ENCODE measurements around the gene ALPK3. TPM values are rescaled to one million over a fixed set of nuclear protein-coding genes. Genes with fewer than 3 reads are reported as not detected.

The ALPK3 gene
- polyA plus RNA-seq, 4 donors = 0.22 to 8.0 (median 0.93) TPM

GRCh38 chr15:84893607-84894006 lies 76.5 kb downstream of the ALPK3 start:
- no peak for DNase-seq
- FAIRE-seq = no peak
- WGBS, 3 donors = 77 to 87% (median 80%) methylated on average over 10 of the region's 10 CpGs
- Histone ChIP-seq H3K36me3 (ENCODE audit: control insufficient read depth in 3 of 3, insufficient read depth in 2 of 3, low read depth in 1 of 3, low read length in 3 of 3) (peaks cover 0 to 63% (median 4%) of the 10 kb centered on the region in 3 donors), H3K27ac (ENCODE audit: low read depth in 1 of 3, low read length in 2 of 3) (no peak overlapping the region), H3K4me1 (ENCODE audit: control insufficient read depth in 3 of 3, insufficient read depth in 2 of 3, low read depth in 1 of 3, low read length in 2 of 3) (peaks cover 0 to 33% (median 3%) of the 10 kb centered on the region in 3 donors), H3K27me3 (ENCODE audit: control insufficient read depth in 3 of 3, insufficient read depth in 3 of 3, low read length in 3 of 3) (no peaks in the 10 kb centered on the region), H3K9me3 (ENCODE audit: control insufficient read depth in 2 of 2, insufficient read depth in 1 of 2, low read depth in 1 of 2, low read length in 1 of 2) (peaks cover 0 to 5% of the 10 kb centered on the region in 2 donors), H3K4me3 (ENCODE audit: low read depth in 1 of 3, low read length in 3 of 3) (no peak overlapping the region)

GRCh38 chr15:84894736-84895425 lies 77.7 kb downstream of the ALPK3 start:
- H3K36me3 ChIP-seq (ENCODE audit: control insufficient read depth in 3 of 3, insufficient read depth in 2 of 3, low read depth in 1 of 3, low read length in 3 of 3) = peaks cover 0 to 57% (median 4%) of the 10 kb centered on the region in 3 donors
- no peaks in the 10 kb centered on the region for H3K27me3 ChIP-seq (ENCODE audit: control insufficient read depth in 3 of 3, insufficient read depth in 3 of 3, low read length in 3 of 3)
- H3K4me1 ChIP-seq (ENCODE audit: control insufficient read depth in 3 of 3, insufficient read depth in 2 of 3, low read depth in 1 of 3, low read length in 2 of 3) = peaks cover 0 to 33% (median 3%) of the 10 kb centered on the region in 3 donors
- H3K9me3 ChIP-seq (ENCODE audit: control insufficient read depth in 2 of 2, insufficient read depth in 1 of 2, low read depth in 1 of 2, low read length in 1 of 2) = peaks cover 0 to 9% of the 10 kb centered on the region in 2 donors
- H3K27ac ChIP-seq (ENCODE audit: low read depth in 1 of 3, low read length in 2 of 3) = no peak overlapping the region
- FAIRE-seq (no peak), DNase-seq (no peak)
- WGBS, 3 donors = 80 to 85% (median 84%) methylated on average over 12 of the region's 12 CpGs
- no peak overlapping the region for H3K4me3 ChIP-seq (ENCODE audit: low read depth in 1 of 3, low read length in 3 of 3)

- no peaks in the 10 kb centered on the region for H3K27me3 ChIP-seq (ENCODE audit: control insufficient read depth in 3 of 3, insufficient read depth in 3 of 3, low read length in 3 of 3)
- H3K36me3 ChIP-seq (ENCODE audit: control insufficient read depth in 3 of 3, insufficient read depth in 2 of 3, low read depth in 1 of 3, low read length in 3 of 3) = peaks cover 0 to 30% (median 6%) of the 10 kb centered on the region in 3 donors
- DNase-seq (no peak), FAIRE-seq (no peak)
- WGBS, 3 donors = 62 to 74% (median 72%) methylated on average over 4 of the region's 4 CpGs
- peaks cover 0 to 4% (median 0%) of the 10 kb centered on the region in 3 donors for H3K4me1 ChIP-seq (ENCODE audit: control insufficient read depth in 3 of 3, insufficient read depth in 2 of 3, low read depth in 1 of 3, low read length in 2 of 3)
- H3K4me3 ChIP-seq (ENCODE audit: low read depth in 1 of 3, low read length in 3 of 3) = no peak overlapping the region
- H3K27ac ChIP-seq (ENCODE audit: low read depth in 1 of 3, low read length in 2 of 3) = no peak overlapping the region
- H3K9me3 ChIP-seq (ENCODE audit: control insufficient read depth in 2 of 2, insufficient read depth in 1 of 2, low read depth in 1 of 2, low read length in 1 of 2) = peaks cover 0 to 6% of the 10 kb centered on the region in 2 donors
Observed at GRCh38 chr15:84898761-84899160, 81.6 kb downstream of the ALPK3 start.

GRCh38 chr15:84899750-84900149 lies 82.6 kb downstream of the ALPK3 start:
- Histone ChIP-seq H3K4me1 (ENCODE audit: control insufficient read depth in 3 of 3, insufficient read depth in 2 of 3, low read depth in 1 of 3, low read length in 2 of 3) (peaks cover 0 to 4% (median 0%) of the 10 kb centered on the region in 3 donors), H3K9me3 (ENCODE audit: control insufficient read depth in 2 of 2, insufficient read depth in 1 of 2, low read depth in 1 of 2, low read length in 1 of 2) (peaks cover 0 to 6% of the 10 kb centered on the region in 2 donors), H3K27ac (ENCODE audit: low read depth in 1 of 3, low read length in 2 of 3) (no peak overlapping the region), H3K27me3 (ENCODE audit: control insufficient read depth in 3 of 3, insufficient read depth in 3 of 3, low read length in 3 of 3) (no peaks in the 10 kb centered on the region), H3K36me3 (ENCODE audit: control insufficient read depth in 3 of 3, insufficient read depth in 2 of 3, low read depth in 1 of 3, low read length in 3 of 3) (peaks cover 0 to 30% (median 8%) of the 10 kb centered on the region in 3 donors), H3K4me3 (ENCODE audit: low read depth in 1 of 3, low read length in 3 of 3) (no peak overlapping the region)
- no peak for DNase-seq
- no peak for FAIRE-seq
- WGBS, 3 donors = 87 to 92% (median 92%) methylated on average over 7 of the region's 7 CpGs

GRCh38 chr15:84901540-84901939 lies 84.4 kb downstream of the ALPK3 start:
- DNase-seq = no peak
- Histone ChIP-seq H3K9me3 (ENCODE audit: control insufficient read depth in 2 of 2, insufficient read depth in 1 of 2, low read depth in 1 of 2, low read length in 1 of 2) (peaks cover 0 to 6% of the 10 kb centered on the region in 2 donors), H3K27ac (ENCODE audit: low read depth in 1 of 3, low read length in 2 of 3) (no peak overlapping the region), H3K4me3 (ENCODE audit: low read depth in 1 of 3, low read length in 3 of 3) (no peak overlapping the region), H3K36me3 (ENCODE audit: control insufficient read depth in 3 of 3, insufficient read depth in 2 of 3, low read depth in 1 of 3, low read length in 3 of 3) (peaks cover 0 to 33% (median 4%) of the 10 kb centered on the region in 3 donors), H3K27me3 (ENCODE audit: control insufficient read depth in 3 of 3, insufficient read depth in 3 of 3, low read length in 3 of 3) (no peaks in the 10 kb centered on the region), H3K4me1 (ENCODE audit: control insufficient read depth in 3 of 3, insufficient read depth in 2 of 3, low read depth in 1 of 3, low read length in 2 of 3) (no peaks in the 10 kb centered on the region)
- no peak for FAIRE-seq
- 72 to 98% (median 91%) methylated on average over 2 of the region's 2 CpGs for WGBS, 3 donors

- H3K4me3 ChIP-seq (ENCODE audit: low read depth in 1 of 3, low read length in 3 of 3) = no peak overlapping the region
- no peak overlapping the region for H3K27ac ChIP-seq (ENCODE audit: low read depth in 1 of 3, low read length in 2 of 3)
- H3K4me1 ChIP-seq (ENCODE audit: control insufficient read depth in 3 of 3, insufficient read depth in 2 of 3, low read depth in 1 of 3, low read length in 2 of 3) = peaks cover 0 to 12% (median 0%) of the 10 kb centered on the region in 3 donors
- DNase-seq (no peak), FAIRE-seq (no peak)
- H3K9me3 ChIP-seq (ENCODE audit: control insufficient read depth in 2 of 2, insufficient read depth in 1 of 2, low read depth in 1 of 2, low read length in 1 of 2) = peaks cover 0 to 6% of the 10 kb centered on the region in 2 donors
- no peaks in the 10 kb centered on the region for H3K27me3 ChIP-seq (ENCODE audit: control insufficient read depth in 3 of 3, insufficient read depth in 3 of 3, low read length in 3 of 3)
- peaks cover 0 to 41% (median 4%) of the 10 kb centered on the region in 3 donors for H3K36me3 ChIP-seq (ENCODE audit: control insufficient read depth in 3 of 3, insufficient read depth in 2 of 3, low read depth in 1 of 3, low read length in 3 of 3)
- WGBS, 3 donors = 78 to 87% (median 86%) methylated on average over 2 of the region's 2 CpGs
Observed at GRCh38 chr15:84903751-84904150, 86.6 kb downstream of the ALPK3 start.

- no peak for FAIRE-seq
- no peak overlapping the region for H3K27ac ChIP-seq (ENCODE audit: low read depth in 1 of 3, low read length in 2 of 3)
Observed at GRCh38 chr15:84904419-84904818, 87.3 kb downstream of the ALPK3 start.

GRCh38 chr15:84905016-84905916 lies 88.1 kb downstream of the ALPK3 start:
- no peak for FAIRE-seq
- Histone ChIP-seq H3K9me3 (ENCODE audit: control insufficient read depth in 2 of 2, insufficient read depth in 1 of 2, low read depth in 1 of 2, low read length in 1 of 2) (no peaks in the 10 kb centered on the region), H3K4me3 (ENCODE audit: low read depth in 1 of 3, low read length in 3 of 3) (no peak overlapping the region), H3K27ac (ENCODE audit: low read depth in 1 of 3, low read length in 2 of 3) (no peak overlapping the region), H3K27me3 (ENCODE audit: control insufficient read depth in 3 of 3, insufficient read depth in 3 of 3, low read length in 3 of 3) (no peaks in the 10 kb centered on the region), H3K36me3 (ENCODE audit: control insufficient read depth in 3 of 3, insufficient read depth in 2 of 3, low read depth in 1 of 3, low read length in 3 of 3) (peaks cover 0 to 52% (median 4%) of the 10 kb centered on the region in 3 donors), H3K4me1 (ENCODE audit: control insufficient read depth in 3 of 3, insufficient read depth in 2 of 3, low read depth in 1 of 3, low read length in 2 of 3) (peaks cover 0 to 18% (median 3%) of the 10 kb centered on the region in 3 donors)
- 83 to 88% (median 86%) methylated on average over 15 of the region's 15 CpGs for WGBS, 3 donors
- DNase-seq = no peak

More at GRCh38 chr15:84904419-84904818, 87.3 kb downstream of the ALPK3 start:
- H3K4me3 ChIP-seq (ENCODE audit: low read depth in 1 of 3, low read length in 3 of 3) = no peak overlapping the region
- no peaks in the 10 kb centered on the region for H3K27me3 ChIP-seq (ENCODE audit: control insufficient read depth in 3 of 3, insufficient read depth in 3 of 3, low read length in 3 of 3)
- H3K36me3 ChIP-seq (ENCODE audit: control insufficient read depth in 3 of 3, insufficient read depth in 2 of 3, low read depth in 1 of 3, low read length in 3 of 3) = peaks cover 0 to 44% (median 4%) of the 10 kb centered on the region in 3 donors
- H3K4me1 ChIP-seq (ENCODE audit: control insufficient read depth in 3 of 3, insufficient read depth in 2 of 3, low read depth in 1 of 3, low read length in 2 of 3) = peaks cover 0 to 18% (median under 1%) of the 10 kb centered on the region in 3 donors
- 66 to 93% (median 83%) methylated on average over 2 of the region's 2 CpGs for WGBS, 3 donors
- peaks cover 0 to 6% of the 10 kb centered on the region in 2 donors for H3K9me3 ChIP-seq (ENCODE audit: control insufficient read depth in 2 of 2, insufficient read depth in 1 of 2, low read depth in 1 of 2, low read length in 1 of 2)
- no peak for DNase-seq

Data from small intestine (tissue), 7 donors.